Activated T-helper 2 cell treated with anti-CD3 and anti-CD28 coated beads, Interferon-gamma antibody, Interleukin-2, Interleukin-4, amounts not matched to agents 10 μg/mL and 5 μg/mL and 100 μg/mL, durations not matched to agents 14 hours and 24 hours and 36 hours (primary cell): ENCODE measurements around the gene KCNK4. TPM values are rescaled to one million over a fixed set of nuclear protein-coding genes. Genes with fewer than 3 reads are reported as not detected.
"Not testable (repeated sequence)": the region's sequence is repeated elsewhere in the genome, so short reads cannot be mapped to it uniquely, and the experiment has no call there.

Experiments used
- DNase-seq: peaks from one replicate; pipeline ENCODE4 v3.0.0; 2021; ENCODE audit warnings: low spot score
- H3K27ac Mint-ChIP-seq: one replicate; pipeline ENCODE4 v1.8.0; 2021; ENCODE audit warnings: mixed read lengths
- H3K27me3 Mint-ChIP-seq: one replicate; pipeline ENCODE4 v1.8.0; 2021; ENCODE audit warnings: low read depth, mixed read lengths
- H3K36me3 Mint-ChIP-seq: one replicate; pipeline ENCODE4 v1.8.0; 2021; ENCODE audit warnings: low read depth, mixed read lengths
- H3K4me1 Mint-ChIP-seq: one replicate; pipeline ENCODE4 v1.8.0; 2021; ENCODE audit warnings: low read depth, mixed read lengths
- H3K4me3 Mint-ChIP-seq: one replicate; pipeline ENCODE4 v1.8.0; 2021; ENCODE audit warnings: low read depth, mild to moderate bottlenecking, moderate library complexity, mixed read lengths
- H3K9me3 Mint-ChIP-seq: one replicate; pipeline ENCODE4 v1.8.0; 2021; ENCODE audit warnings: mixed read lengths
- intact Hi-C: fragments of 100-400 bp; cut with micrococcal nuclease; formaldehyde crosslinking; loops from one replicate; pipeline ENCODE4 v1.15.1; 2023
- total RNA-seq: library from RNA; stranded (reverse); gene quantifications from 2 replicates; pipeline ENCODE4 v1.2.3, GENCODE V29; 2022

Gene KCNK4
- total RNA-seq, 1 donor from 2014 or later, result not detected

GRCh38 chr11:64315667-64316526, 24.8 kb downstream of the KCNK4 start:
- H3K27ac Mint-ChIP-seq, result peak overlapping the region; percentile 99
- peaks cover 54% of the 10 kb centered on the region for H3K36me3 Mint-ChIP-seq
- H3K9me3 Mint-ChIP-seq, H3K27me3 Mint-ChIP-seq, intact Hi-C loops, DNase-seq: not testable (repeated sequence)
- peak overlapping the region; percentile 96 for H3K4me3 Mint-ChIP-seq
- H3K4me1 Mint-ChIP-seq, result peaks cover 35% of the 10 kb centered on the region

GRCh38 chr11:64316672-64317324, 25.7 kb downstream of the KCNK4 start:
- Mint-ChIP-seq H3K27me3 (no peaks in the 10 kb centered on the region), H3K36me3 (peaks cover 60% of the 10 kb centered on the region), H3K9me3 (no peaks in the 10 kb centered on the region), H3K4me1 (peaks cover 38% of the 10 kb centered on the region), H3K27ac (peak overlapping the region; percentile 99), H3K4me3 (peak overlapping the region; percentile 96)
- intact Hi-C loops, result loop anchor here (1.0 kb wide), 5 partner anchors 10 to 75 kb away; partner anchors contain the start of genes FKBP2 and GPR137
- DNase-seq, result no peak

- peak within 1 kb of the TSS; percentile 99 for H3K27ac Mint-ChIP-seq
- H3K4me1 Mint-ChIP-seq, result peaks cover 36% of the 10 kb centered on the region
- H3K4me3 Mint-ChIP-seq, result peak within 1 kb of the TSS; percentile 96
- peak; percentile 97 for DNase-seq
- no peaks in the 10 kb centered on the region for H3K9me3 Mint-ChIP-seq
- intact Hi-C loops, result loop anchor here (1.0 kb wide), 5 partner anchors 11 to 76 kb away; partner anchors contain the start of genes FKBP2 and GPR137
- peaks cover 62% of the 10 kb centered on the region for H3K36me3 Mint-ChIP-seq
- H3K27me3 Mint-ChIP-seq, result no peaks in the 10 kb centered on the region
Observed at GRCh38 chr11:64317325-64317960, 26.3 kb downstream of the KCNK4 start, which contains the start of gene TRMT112. TSS of gene TRMT112 (minus strand) at chr11:64317559. CDS start at chr11:64317526, 33 bp downstream.

- DNase-seq, result peak; percentile 95
- H3K4me1 Mint-ChIP-seq, result peaks cover 30% of the 10 kb centered on the region
- H3K9me3 Mint-ChIP-seq, result no peaks in the 10 kb centered on the region
- no peaks in the 10 kb centered on the region for H3K27me3 Mint-ChIP-seq
- peak within 1 kb of the TSS; percentile 99 for H3K27ac Mint-ChIP-seq
- intact Hi-C loops, result loop anchor here (1.0 to 2.0 kb wide), 6 partner anchors 12 to 77 kb away; partner anchors contain the start of genes FKBP2 and GPR137
- H3K4me3 Mint-ChIP-seq, result peak within 1 kb of the TSS; percentile 96
- peaks cover 55% of the 10 kb centered on the region for H3K36me3 Mint-ChIP-seq
Observed at GRCh38 chr11:64317961-64318765, 27.1 kb downstream of the KCNK4 start, which contains the start of gene PRDX5. TSS of gene PRDX5 (plus strand) at chr11:64318121. CDS start at chr11:64318216, 95 bp downstream.

DNA sequence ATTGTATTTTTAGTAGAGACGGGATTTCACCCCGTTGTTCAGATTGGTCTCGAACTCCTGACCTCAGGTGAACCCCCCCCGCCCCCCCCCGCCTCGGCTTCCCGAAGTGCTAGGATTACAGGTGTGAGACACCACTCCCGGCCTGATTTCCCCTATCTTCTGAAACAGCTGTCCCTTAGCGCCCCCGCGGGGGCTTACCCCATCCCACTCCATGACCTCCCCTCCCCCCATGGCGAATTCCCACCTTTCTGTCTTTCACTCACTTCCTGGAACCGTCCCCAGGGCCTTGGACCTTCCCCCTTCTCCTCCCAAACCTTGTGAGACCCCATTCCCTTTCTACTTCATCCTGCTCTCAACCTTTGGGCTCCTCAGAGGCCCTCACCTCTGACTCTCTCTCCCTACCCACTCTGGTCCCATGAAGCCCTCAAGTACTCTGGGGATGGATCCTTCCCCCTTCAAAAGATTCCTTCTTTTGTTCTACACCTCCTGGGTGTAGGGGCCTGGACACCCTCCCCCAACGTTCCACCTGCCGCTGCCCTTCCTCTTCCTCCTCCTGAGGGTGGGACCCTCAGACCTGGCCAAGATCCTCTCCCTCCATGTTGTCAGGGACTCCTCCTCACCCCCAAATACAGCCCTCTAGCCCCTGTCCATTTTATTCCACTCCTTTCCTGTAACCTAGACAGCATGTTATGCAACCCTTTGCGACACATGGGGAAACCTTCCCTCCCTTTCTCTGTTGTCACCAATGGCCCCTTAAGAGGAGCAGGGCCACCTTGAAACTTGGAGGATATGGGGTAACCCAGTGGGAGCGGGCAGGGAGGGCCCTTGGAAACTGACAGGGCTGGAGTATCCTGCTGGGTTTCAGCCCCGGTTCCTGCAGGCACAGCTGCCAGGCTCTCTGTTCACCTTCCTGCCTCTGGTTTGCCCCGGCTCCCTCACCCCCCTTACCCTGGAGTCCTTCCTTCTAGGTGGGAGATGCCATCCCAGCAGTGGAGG, 28.0 kb downstream of the KCNK4 start:
- DNase-seq, result no peak
- H3K27ac Mint-ChIP-seq, result peak overlapping the region; percentile 99
- H3K36me3 Mint-ChIP-seq, result peaks cover 48% of the 10 kb centered on the region

GRCh38 chr11:64320556-64320955, 29.5 kb downstream of the KCNK4 start:
- Mint-ChIP-seq H3K9me3 (no peaks in the 10 kb centered on the region), H3K4me3 (no peak overlapping the region), H3K27ac (peak overlapping the region; percentile 53), H3K27me3 (no peaks in the 10 kb centered on the region), H3K4me1 (peaks cover 27% of the 10 kb centered on the region), H3K36me3 (peaks cover 35% of the 10 kb centered on the region)
- intact Hi-C loops, result no loop called here
- DNase-seq, result no peak

More for the DNA sequence above, 28.0 kb downstream of the KCNK4 start:
- peak overlapping the region; percentile 96 for H3K4me3 Mint-ChIP-seq
- H3K27me3 Mint-ChIP-seq, result no peaks in the 10 kb centered on the region
- H3K4me1 Mint-ChIP-seq, result peaks cover 29% of the 10 kb centered on the region
- intact Hi-C loops, result loop anchor here (2.0 kb wide), 1 partner anchor 14 kb away; no protein-coding TSS in a partner anchor
- H3K9me3 Mint-ChIP-seq, result no peaks in the 10 kb centered on the region

- Mint-ChIP-seq H3K27me3 (no peaks in the 10 kb centered on the region), H3K27ac (peak overlapping the region; percentile 53), H3K9me3 (no peaks in the 10 kb centered on the region)
Observed at GRCh38 chr11:64321026-64321425, 29.9 kb downstream of the KCNK4 start.

GRCh38 chr11:64321533-64321932, 30.4 kb downstream of the KCNK4 start:
- DNase-seq, result no peak
- Mint-ChIP-seq H3K36me3 (peaks cover 32% of the 10 kb centered on the region), H3K27ac (no peak overlapping the region), H3K4me1 (peaks cover 23% of the 10 kb centered on the region), H3K4me3 (no peak overlapping the region), H3K9me3 (no peaks in the 10 kb centered on the region), H3K27me3 (no peaks in the 10 kb centered on the region)
- intact Hi-C loops, result no loop called here

More at GRCh38 chr11:64321026-64321425, 29.9 kb downstream of the KCNK4 start:
- no peak for DNase-seq
- H3K4me1 Mint-ChIP-seq, result peaks cover 27% of the 10 kb centered on the region
- H3K36me3 Mint-ChIP-seq, result peaks cover 35% of the 10 kb centered on the region
- peak overlapping the region; percentile 40 for H3K4me3 Mint-ChIP-seq
- intact Hi-C loops, result no loop called here

- Mint-ChIP-seq H3K36me3 (peaks cover 23% of the 10 kb centered on the region), H3K27me3 (no peaks in the 10 kb centered on the region), H3K4me3 (no peak overlapping the region), H3K4me1 (peaks cover 18% of the 10 kb centered on the region), H3K9me3 (no peaks in the 10 kb centered on the region), H3K27ac (no peak overlapping the region)
- no peak for DNase-seq
- intact Hi-C loops, result no loop called here
Observed at GRCh38 chr11:64322925-64323260, 31.8 kb downstream of the KCNK4 start.

DNA sequence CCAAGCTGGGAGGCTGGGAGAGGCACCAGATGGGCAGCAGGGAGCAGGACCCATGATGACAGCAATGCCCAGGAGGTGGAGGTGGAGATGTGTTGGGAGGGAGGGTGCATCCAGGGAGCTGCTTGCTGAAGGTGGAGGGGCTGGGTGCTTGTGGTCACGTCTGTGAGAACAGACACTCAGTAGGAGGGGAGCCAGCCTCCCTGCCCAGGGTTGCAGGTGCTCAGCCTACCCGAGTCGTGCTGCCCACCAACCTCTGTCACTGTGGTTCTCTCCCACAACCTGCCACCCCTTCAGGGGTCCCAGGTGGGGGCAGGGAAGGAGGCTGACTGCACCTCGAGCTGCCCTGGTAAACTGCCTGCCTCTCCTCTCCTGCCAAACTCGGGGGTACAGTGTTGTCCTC, 32.3 kb downstream of the KCNK4 start:
- DNase-seq, result no peak
- Mint-ChIP-seq H3K4me1 (peaks cover 18% of the 10 kb centered on the region), H3K27me3 (no peaks in the 10 kb centered on the region), H3K27ac (no peak overlapping the region), H3K36me3 (peaks cover 23% of the 10 kb centered on the region), H3K9me3 (no peaks in the 10 kb centered on the region), H3K4me3 (no peak overlapping the region)
- intact Hi-C loops, result no loop called here

- peaks cover 16% of the 10 kb centered on the region for H3K4me1 Mint-ChIP-seq
- H3K27me3 Mint-ChIP-seq, H3K4me3 Mint-ChIP-seq, H3K9me3 Mint-ChIP-seq, intact Hi-C loops, H3K27ac Mint-ChIP-seq, DNase-seq: not testable (repeated sequence)
- peaks cover 23% of the 10 kb centered on the region for H3K36me3 Mint-ChIP-seq
Observed at GRCh38 chr11:64323984-64324383, 32.9 kb downstream of the KCNK4 start.
